T-cell (primary cell): ENCODE results near the gene NLRP3. TPM values are rescaled to one million over a fixed set of nuclear protein-coding genes. Genes with fewer than 3 reads are reported as not detected.
"Not testable (repeated sequence)": the region's sequence is repeated elsewhere in the genome, so short reads cannot be mapped to it uniquely, and the experiment has no call there.

ENCODE experiments used
- ATAC-seq, 4 experiments: fragments of 200-7000 bp in 3 of 4; fragments of 150-1000 bp in 1 of 4; cut with Tn5 transposase; replicated peaks in 1 of 4; 1 replicate in 3 of 4; 2 replicates in 1 of 4; pipeline ENCODE4 v1.10.0; 2021; ENCODE audit warnings: moderate library complexity in 3 of 4, mild to moderate bottlenecking in 2 of 4, moderate number of reproducible peaks in 1 of 4
- CTCF ChIA-PET, 2 donors: fragments of 300-600 bp; sonication (Branson Sonifier 250); formaldehyde crosslinking; loops; one replicate each; lab custom pipeline; 2022; ENCODE audit warnings: antibody characterized with exemption in 2 of 2; lab: Charles Lee
- POLR2A ChIA-PET, 2 donors: fragments of 300-600 bp; sonication (Branson Sonifier 250); formaldehyde crosslinking; loops; one replicate each; lab custom pipeline; 2022; ENCODE audit warnings: antibody characterized with exemption in 2 of 2; lab: Charles Lee
- DNase-seq, 35 experiments: peaks; one replicate each; pipeline versions ENCODE4 v3.0.0 to v3.0.0-alpha.2; 2013 to 2023
- H3K27ac ChIP-seq: one replicate; pipeline ENCODE4 v1.5.1; 2013; ENCODE audit warnings: low read length
- H3K27me3 ChIP-seq, 2 experiments: replicated peaks in 1 of 2; 1 replicate in 1 of 2; 2 replicates in 1 of 2; pipeline versions ENCODE4 v1.6.1 to v1.7.0; 2013; ENCODE audit warnings: low read length in 1 of 2, mixed read lengths in 1 of 2; ENCODE audit not compliant: control insufficient read depth in 2 of 2, insufficient read depth in 2 of 2; ENCODE audit errors: extremely low read depth in 1 of 2
- H3K36me3 ChIP-seq, 2 donors: 1 replicate in 1 of 2; 2 replicates in 1 of 2; pipeline versions ENCODE4 v1.6.1 to v1.7.0; 2013; ENCODE audit warnings: low read length in 1 of 2; ENCODE audit not compliant: control insufficient read depth in 2 of 2, insufficient read depth in 1 of 2; ENCODE audit errors: extremely low read depth in 1 of 2
- H3K4me1 ChIP-seq, 2 experiments: 1 replicate in 1 of 2; 2 replicates in 1 of 2; pipeline versions ENCODE4 v1.6.1 to v1.7.0; 2013; ENCODE audit warnings: low read length in 2 of 2, mixed read lengths in 1 of 2; ENCODE audit not compliant: insufficient read depth in 2 of 2, control insufficient read depth in 1 of 2; ENCODE audit errors: extremely low read depth in 1 of 2
- H3K4me3 ChIP-seq, 2 donors: 1 replicate in 1 of 2; 2 replicates in 1 of 2; pipeline versions ENCODE4 v1.5.1 to v1.7.0; 2013; ENCODE audit warnings: mild to moderate bottlenecking in 2 of 2, low read length in 1 of 2, moderate library complexity in 1 of 2; ENCODE audit not compliant: control insufficient read depth in 1 of 2; ENCODE audit errors: extremely low read depth in 1 of 2
- H3K9me3 ChIP-seq: 2 replicates; pipeline ENCODE4 v1.7.0; 2013
- H3K27ac Mint-ChIP-seq, 2 donors: one replicate each; pipeline ENCODE4 v1.8.0; 2020 to 2021; ENCODE audit warnings: mild to moderate bottlenecking in 2 of 2, mixed read lengths in 2 of 2
- H3K27me3 Mint-ChIP-seq, 2 donors: one replicate each; pipeline ENCODE4 v1.8.0; 2021 to 2022; ENCODE audit warnings: mixed read lengths in 2 of 2
- H3K36me3 Mint-ChIP-seq: one replicate; pipeline ENCODE4 v1.8.0; 2021; ENCODE audit warnings: mixed read lengths
- H3K4me1 Mint-ChIP-seq, 3 donors: one replicate each; pipeline ENCODE4 v1.8.0; 2020 to 2022; ENCODE audit warnings: mixed read lengths in 3 of 3, mild to moderate bottlenecking in 1 of 3
- H3K4me3 Mint-ChIP-seq, 3 donors: one replicate each; pipeline ENCODE4 v1.8.0; 2020 to 2022; ENCODE audit warnings: mild to moderate bottlenecking in 3 of 3, mixed read lengths in 3 of 3, moderate library complexity in 3 of 3
- H3K9me3 Mint-ChIP-seq, 3 donors: one replicate each; pipeline ENCODE4 v1.8.0; 2020 to 2022; ENCODE audit warnings: mixed read lengths in 3 of 3
- WGBS: methylation state at CpG from one replicate; pipeline ENCODE4 v1.1.5; 2013; ENCODE audit warnings: missing lambda C conversion rate; ENCODE audit not compliant: insufficient coverage; 5-methylcytosine and 5-hydroxymethylcytosine counted together
- total RNA-seq, 35 experiments: library from RNA in 6 of 35; stranded (reverse) in 6 of 35; fragments of 120-200 nt in 1 of 35; gene quantifications; one replicate each; pipeline versions ENCODE4 v1.2.1 to v1.2.4 and lab custom pipeline; 2013 to 2026

NLRP3 gene
- total RNA-seq, result 1 to 10 TPM; 2.9 to 8.5 (median 5.1) TPM
- total RNA-seq (2013), result 5.2 TPM
- total RNA-seq (lab: John Stamatoyannopoulos, UW), result 0.57 to 6.7 (median 2.0) reads per million in 29 experiments

GRCh38 chr1:247415423-247416361 is at the start of gene NLRP3:
Gene NLRP3, plus strand, starts transcription at chr1:247416173. Its CDS starts 2,628 bp downstream, at chr1:247418801.
- Mint-ChIP-seq H3K27me3 (no peaks in the 10 kb centered on the region), H3K27ac (peak within 1 kb of the TSS; percentile 83 to 92), H3K4me1 (peaks cover 53 to 59% (median 55%) of the 10 kb centered on the region in 3 donors), H3K9me3 (no peaks in the 10 kb centered on the region), H3K36me3 (peaks cover 14% of the 10 kb centered on the region), H3K4me3 (peak within 1 kb of the TSS; percentile 85 to 91 (median 90))
- CTCF ChIA-PET, result interaction anchor here (0.9 to 2.4 kb wide), 4 partner anchors 25 to 43 kb away, joined by 3 to 23 read pairs (median 9); no protein-coding TSS in a partner anchor
- Histone ChIP-seq H3K27ac (peak within 1 kb of the TSS; percentile 64), H3K27me3 (peaks cover 0 to 3% of the 10 kb centered on the region in 2 experiments), H3K4me1 (peaks cover 10 to 31% of the 10 kb centered on the region in 2 experiments), H3K9me3 (no peaks in the 10 kb centered on the region), H3K4me3 (peak within 1 kb of the TSS; percentile 52 to 61), H3K36me3 (no peaks in the 10 kb centered on the region)
- 33% methylated on average over 17 of the region's 19 CpGs for WGBS
- POLR2A ChIA-PET, result no interaction called here
- peak; percentile 8 to 67 (median 30) for DNase-seq
- peak; percentile 88 to 97 (median 94) for ATAC-seq

DNA sequence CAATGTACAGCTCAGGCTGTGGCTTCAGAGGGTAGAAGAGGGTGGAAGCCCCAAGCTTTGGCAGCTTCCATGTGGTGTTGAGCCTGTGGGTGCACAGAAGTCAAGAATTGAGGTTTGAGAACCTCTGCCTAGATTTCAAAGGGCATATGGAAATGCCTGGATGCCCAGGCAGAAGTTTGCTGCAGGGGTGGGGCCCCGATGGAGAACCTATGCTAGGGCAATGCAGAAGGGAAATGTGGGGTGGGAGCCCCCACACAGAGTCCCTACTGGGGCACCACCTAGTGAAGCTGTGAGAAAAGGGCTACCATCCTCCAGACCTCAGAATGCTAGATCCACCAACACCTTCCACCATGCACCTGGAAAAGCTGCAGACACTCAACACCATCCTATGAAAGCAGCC is 49.6 kb upstream of the NLRP3 start:
- H3K9me3 Mint-ChIP-seq, H3K4me1 Mint-ChIP-seq, CTCF ChIA-PET, POLR2A ChIA-PET, H3K27ac ChIP-seq, ATAC-seq, H3K27ac Mint-ChIP-seq, H3K4me3 ChIP-seq, H3K36me3 ChIP-seq, H3K36me3 Mint-ChIP-seq, H3K4me1 ChIP-seq, DNase-seq, H3K4me3 Mint-ChIP-seq, H3K9me3 ChIP-seq: not testable (repeated sequence)
- peaks cover 26 to 40% of the 10 kb centered on the region in 2 donors for H3K27me3 Mint-ChIP-seq
- peaks cover 0 to 26% of the 10 kb centered on the region in 2 experiments for H3K27me3 ChIP-seq
- no CpG with 5 or more reads among the region's 1 CpG for WGBS

- CTCF ChIA-PET, result no interaction called here
- Histone ChIP-seq H3K27me3 (peaks cover 0 to 30% of the 10 kb centered on the region in 2 experiments), H3K9me3 (no peaks in the 10 kb centered on the region), H3K27ac (no peak overlapping the region), H3K36me3 (no peaks in the 10 kb centered on the region), H3K4me3 (no peak overlapping the region), H3K4me1 (no peaks in the 10 kb centered on the region)
- peaks cover 24 to 43% of the 10 kb centered on the region in 2 donors for H3K27me3 Mint-ChIP-seq
- POLR2A ChIA-PET, result no interaction called here
- H3K9me3 Mint-ChIP-seq, result no peaks in the 10 kb centered on the region
- H3K4me1 Mint-ChIP-seq, result no peaks in the 10 kb centered on the region
- no CpG with 5 or more reads among the region's 4 CpGs for WGBS
- ATAC-seq (no peak), DNase-seq (no peak)
- no peak overlapping the region for H3K4me3 Mint-ChIP-seq
- H3K36me3 Mint-ChIP-seq, result no peaks in the 10 kb centered on the region
- peak overlapping the region in 1 of 2 donors; percentile 5 for H3K27ac Mint-ChIP-seq
These were observed 48.9 kb upstream of the NLRP3 start for GRCh38 chr1:247366926-247367645.

DNA sequence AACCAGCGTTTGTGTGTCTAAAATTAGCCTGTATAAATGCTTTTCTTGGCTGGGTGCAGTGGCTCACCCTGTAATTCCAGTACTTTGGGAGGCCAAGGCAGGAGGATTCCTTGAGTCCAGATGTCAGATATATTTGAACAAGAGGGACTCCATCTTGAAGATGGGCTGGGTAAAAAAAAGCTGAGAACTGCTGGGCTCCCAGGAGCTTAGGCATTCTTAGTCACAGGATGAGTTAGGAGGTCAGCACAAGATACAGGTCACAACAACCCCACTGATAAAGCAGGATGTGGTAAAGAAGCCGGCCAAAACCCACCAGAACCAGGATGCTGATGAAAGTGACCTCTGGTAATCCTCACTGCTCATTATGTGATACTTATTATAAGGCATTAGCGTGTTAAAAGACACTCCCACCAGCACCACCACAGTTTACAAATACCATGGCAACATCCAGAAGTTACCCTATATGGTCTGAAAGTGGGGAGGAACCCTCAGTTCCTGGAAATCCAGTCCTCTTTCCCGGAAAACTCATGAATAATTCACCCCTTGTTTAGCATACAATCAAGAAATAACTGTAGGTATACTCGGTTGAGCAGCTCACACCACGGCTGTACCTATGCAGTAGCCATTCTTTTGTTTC is 48.1 kb upstream of the NLRP3 start:
- Mint-ChIP-seq H3K9me3 (no peaks in the 10 kb centered on the region), H3K36me3 (no peaks in the 10 kb centered on the region), H3K4me1 (peaks cover 0 to 3% (median 2%) of the 10 kb centered on the region in 3 donors), H3K27me3 (peaks cover 24 to 47% of the 10 kb centered on the region in 2 donors), H3K4me3 (no peak overlapping the region), H3K27ac (no peak overlapping the region)
- ATAC-seq (no peak), DNase-seq (peak in 1 of 35 experiments; percentile 8)
- no peaks in the 10 kb centered on the region for H3K9me3 ChIP-seq
- no peak overlapping the region for H3K27ac ChIP-seq
- H3K36me3 ChIP-seq, result no peaks in the 10 kb centered on the region
- CTCF ChIA-PET, result no interaction called here
- WGBS, result 74% methylated on average over 3 of the region's 6 CpGs
- POLR2A ChIA-PET, result no interaction called here
- peaks cover 0 to 34% of the 10 kb centered on the region in 2 experiments for H3K27me3 ChIP-seq
- no peak overlapping the region for H3K4me3 ChIP-seq
- H3K4me1 ChIP-seq, result peaks cover 0 to 5% of the 10 kb centered on the region in 2 experiments

GRCh38 chr1:247368490-247369145 is 47.4 kb upstream of the NLRP3 start:
- no peak overlapping the region for H3K27ac ChIP-seq
- no peak overlapping the region for H3K27ac Mint-ChIP-seq
- DNase-seq, result no peak
- H3K36me3 Mint-ChIP-seq, result no peaks in the 10 kb centered on the region
- no peaks in the 10 kb centered on the region for H3K9me3 ChIP-seq
- POLR2A ChIA-PET, result no interaction called here
- no peak overlapping the region for H3K4me3 Mint-ChIP-seq
- peaks cover 20 to 43% of the 10 kb centered on the region in 2 donors for H3K27me3 Mint-ChIP-seq
- no peak overlapping the region for H3K4me3 ChIP-seq
- no peaks in the 10 kb centered on the region for H3K9me3 Mint-ChIP-seq
- peaks cover 0 to 3% (median 2%) of the 10 kb centered on the region in 3 donors for H3K4me1 Mint-ChIP-seq
- no peak for ATAC-seq
- H3K4me1 ChIP-seq, result peaks cover 0 to 8% of the 10 kb centered on the region in 2 experiments
- 100% methylated on average over 1 of the region's 7 CpGs for WGBS
- peaks cover 0 to 35% of the 10 kb centered on the region in 2 experiments for H3K27me3 ChIP-seq
- no peaks in the 10 kb centered on the region for H3K36me3 ChIP-seq
- CTCF ChIA-PET, result no interaction called here
